Erythroblast (primary cell): Measurements from ENCODE around the gene GJA3.

Source experiments
- GATA1 ChIP-seq: IDR thresholded peaks from 2 replicates; pipeline ENCODE4 v1.6.1; 2011; ENCODE audit warnings: low read depth, mild to moderate bottlenecking, control low read depth, low read length, moderate library complexity
- POLR2A ChIP-seq: IDR thresholded peaks from 2 replicates; pipeline ENCODE4 v1.6.1; 2011; ENCODE audit warnings: mild to moderate bottlenecking, low read length

- TF ChIP-seq POLR2A (no peak), GATA1 (no peak)
Measured at GRCh38 chr13:20145521-20145920, 15.3 kb downstream of the GJA3 start.
